Activated gamma-delta T cell treated with Interleukin-2 at 50 U/mL for 16 hours (primary cell): Measurements from ENCODE around the gene PLCD3.

Source experiments
- DNase-seq: peaks from one replicate; pipeline ENCODE4 v3.0.0-alpha.2; 2020

The PLCD3 gene

GRCh38 chr17:45115015-45115625 lies 17.2 kb downstream of the PLCD3 start:
- no peak for DNase-seq

GRCh38 chr17:45114117-45114932 lies 18.0 kb downstream of the PLCD3 start:
- DNase-seq: no peak

GRCh38 chr17:45113424-45113754 lies 18.9 kb downstream of the PLCD3 start:
- DNase-seq: no peak

- no peak for DNase-seq
Measured at GRCh38 chr17:45112559-45113423, 19.5 kb downstream of the PLCD3 start.

GRCh38 chr17:45111850-45112249 lies 20.5 kb downstream of the PLCD3 start:
- no peak for DNase-seq

- DNase-seq: no peak
Measured at GRCh38 chr17:45110676-45111611, 21.4 kb downstream of the PLCD3 start.

- DNase-seq: no peak
Measured at GRCh38 chr17:45108595-45109521, 23.5 kb downstream of the PLCD3 start.

GRCh38 chr17:45108051-45108450 lies 24.3 kb downstream of the PLCD3 start:
- DNase-seq: no peak

- DNase-seq: no peak
Measured at GRCh38 chr17:45107293-45108010, 24.9 kb downstream of the PLCD3 start.

- DNase-seq: no peak
Measured at GRCh38 chr17:45106582-45106981, 25.7 kb downstream of the PLCD3 start.

GRCh38 chr17:45106096-45106495 lies 26.2 kb downstream of the PLCD3 start:
- no peak for DNase-seq

GRCh38 chr17:45104907-45105624 lies 27.2 kb downstream of the PLCD3 start:
- DNase-seq: no peak

- DNase-seq: no peak
Measured at GRCh38 chr17:45104497-45104896, 27.8 kb downstream of the PLCD3 start.

GRCh38 chr17:45104029-45104428 lies 28.3 kb downstream of the PLCD3 start:
- no peak for DNase-seq

GRCh38 chr17:45103269-45103795 lies 29.0 kb downstream of the PLCD3 start:
- no peak for DNase-seq

- no peak for DNase-seq
Measured at GRCh38 chr17:45102856-45103255, 29.5 kb downstream of the PLCD3 start.

GRCh38 chr17:45101883-45102811 lies 30.2 kb downstream of the PLCD3 start:
- DNase-seq: no peak

GRCh38 chr17:45101546-45101882 lies 30.8 kb downstream of the PLCD3 start:
- DNase-seq: no peak
